HL-60 (cell line): Measurements from ENCODE around the gene SAMM50.

ENCODE experiments used
- DNase-seq, 2 experiments: peaks; one replicate each; pipeline ENCODE4 v3.0.0-alpha.2; 2010 to 2020; ENCODE audit warnings: low read depth in 1 of 2, low spot score in 1 of 2
- H3K27ac ChIP-seq: fragments of 250-450 bp; sonication (Bioruptor Pico); replicated peaks from 2 replicates; pipeline ENCODE4 v1.5.1; 2020; ENCODE audit warnings: mild to moderate bottlenecking, moderate library complexity
- H3K27me3 ChIP-seq: fragments of 250-450 bp; sonication (Bioruptor Pico); 2 replicates; pipeline ENCODE4 v1.5.1; 2021; ENCODE audit warnings: mild to moderate bottlenecking, moderate library complexity; ENCODE audit not compliant: insufficient read depth, poor library complexity, severe bottlenecking
- H3K4me3 ChIP-seq: replicated peaks from 2 replicates; pipeline ENCODE4 v1.5.1; 2011; ENCODE audit warnings: mild to moderate bottlenecking, control low read depth, low read length; ENCODE audit not compliant: insufficient read depth
- CTCF ChIP-seq: IDR thresholded peaks from one replicate; pipeline ENCODE4 v1.5.1; 2011; ENCODE audit warnings: low read length, control low read depth, inconsistent platforms; ENCODE audit not compliant: insufficient read depth
- GABPA ChIP-seq: IDR thresholded peaks from 2 replicates; pipeline ENCODE4 v1.6.1; 2012; ENCODE audit warnings: low read depth
- POLR2AphosphoS5 ChIP-seq: IDR thresholded peaks from 2 replicates; pipeline ENCODE4 v1.6.1; 2012; ENCODE audit warnings: low read depth
- REST ChIP-seq: IDR thresholded peaks from 2 replicates; pipeline ENCODE4 v1.6.1; 2012; ENCODE audit warnings: low read depth; ENCODE audit not compliant: insufficient replicate concordance
- SPI1 ChIP-seq: IDR thresholded peaks from 2 replicates; pipeline ENCODE4 v1.6.1; 2012; ENCODE audit warnings: low read depth, mild to moderate bottlenecking, borderline replicate concordance

SAMM50 gene

GRCh38 chr22:43945632-43946383 is 9.4 kb upstream of the SAMM50 start:
- DNase-seq, result peak; percentile 56 to 83
- Histone ChIP-seq H3K27me3 (no peaks in the 10 kb centered on the region), H3K4me3 (no peak overlapping the region), H3K27ac (no peak overlapping the region)
- TF ChIP-seq REST, result no peak
- no peak for TF ChIP-seq POLR2AphosphoS5
- TF ChIP-seq CTCF, result peak; percentile 92
- no peak for TF ChIP-seq SPI1
- no peak for TF ChIP-seq GABPA

GRCh38 chr22:43946384-43946667 is 8.9 kb upstream of the SAMM50 start:
- TF ChIP-seq GABPA, result no peak
- TF ChIP-seq SPI1, result no peak
- TF ChIP-seq CTCF, result peak; percentile 12
- no peak overlapping the region for H3K27ac ChIP-seq
- no peak overlapping the region for H3K4me3 ChIP-seq
- no peaks in the 10 kb centered on the region for H3K27me3 ChIP-seq
- peak in 1 of 2 experiments; percentile 10 for DNase-seq

- TF ChIP-seq POLR2AphosphoS5 (no peak), GABPA (no peak), CTCF (no peak), SPI1 (no peak), REST (no peak)
- H3K4me3 ChIP-seq, result no peak overlapping the region
- DNase-seq, result no peak
- H3K27me3 ChIP-seq, result no peaks in the 10 kb centered on the region
- no peak overlapping the region for H3K27ac ChIP-seq
Observed at GRCh38 chr22:43948836-43949406, 6.3 kb upstream of the SAMM50 start.

GRCh38 chr22:43951391-43951790 is 3.9 kb upstream of the SAMM50 start:
- no peak for DNase-seq
- Histone ChIP-seq H3K27me3 (no peaks in the 10 kb centered on the region), H3K4me3 (no peak overlapping the region), H3K27ac (no peak overlapping the region)
- TF ChIP-seq POLR2AphosphoS5 (no peak), CTCF (no peak), SPI1 (no peak), GABPA (no peak), REST (no peak)
